Cardiac ventricle fibroblast (primary cell): ENCODE data around the gene ACSL3. TPM values are rescaled to one million over a fixed set of nuclear protein-coding genes. Genes with fewer than 3 reads are reported as not detected.

ENCODE experiments used
- total RNA-seq: library from RNA; depleted of rRNA; stranded (reverse); fragments of >200 nt; gene quantifications from 2 replicates; pipeline ENCODE4 v1.2.3, GENCODE V29; 2015

ACSL3 gene
- total RNA-seq: 31.5 and 53.4 TPM in 2 replicates

GRCh38 chr2:222860740-222861410 lies at the start of gene ACSL3:
Gene ACSL3, plus strand, starts transcription at chr2:222861036. Its CDS starts 47,737 bp downstream, at chr2:222908773.

Other genes starting within 250 kb of the ACSL3 start
- 12.6 and 13.2 TPM in 2 replicates for gene FARSB, start 204.9 kb upstream of the ACSL3 start, total RNA-seq
- not detected in 2 replicates for gene MOGAT1, start 189.4 kb upstream of the ACSL3 start, total RNA-seq
- 8.2 and 9.8 TPM in 2 replicates for gene KCNE4, start 191.2 kb downstream of the ACSL3 start, total RNA-seq